Measurements from ENCODE around the gene MAP1B.

MAP1B gene

DNA sequence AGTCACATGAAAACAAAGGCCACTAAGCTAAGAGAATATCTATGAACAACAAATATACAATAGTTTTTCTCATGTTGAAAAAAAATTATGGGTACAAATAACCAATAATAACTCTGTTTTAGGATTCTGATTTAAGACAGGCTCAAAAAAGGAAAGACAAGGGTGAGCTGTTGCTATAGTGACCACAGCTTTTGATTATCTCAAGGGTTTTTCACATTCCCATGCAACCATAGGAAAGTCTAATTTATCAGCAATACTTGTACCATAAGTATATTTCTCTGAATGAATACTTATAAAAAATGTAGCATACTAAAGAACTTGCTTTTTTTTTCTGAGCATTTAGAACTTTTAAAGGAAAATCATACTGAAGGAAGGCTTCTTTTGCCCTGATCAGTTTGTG, 144.7 kb downstream of the MAP1B start:
- no peak overlapping the region for H3K27ac ChIP-seq
- TF ChIP-seq, protein P1, sequence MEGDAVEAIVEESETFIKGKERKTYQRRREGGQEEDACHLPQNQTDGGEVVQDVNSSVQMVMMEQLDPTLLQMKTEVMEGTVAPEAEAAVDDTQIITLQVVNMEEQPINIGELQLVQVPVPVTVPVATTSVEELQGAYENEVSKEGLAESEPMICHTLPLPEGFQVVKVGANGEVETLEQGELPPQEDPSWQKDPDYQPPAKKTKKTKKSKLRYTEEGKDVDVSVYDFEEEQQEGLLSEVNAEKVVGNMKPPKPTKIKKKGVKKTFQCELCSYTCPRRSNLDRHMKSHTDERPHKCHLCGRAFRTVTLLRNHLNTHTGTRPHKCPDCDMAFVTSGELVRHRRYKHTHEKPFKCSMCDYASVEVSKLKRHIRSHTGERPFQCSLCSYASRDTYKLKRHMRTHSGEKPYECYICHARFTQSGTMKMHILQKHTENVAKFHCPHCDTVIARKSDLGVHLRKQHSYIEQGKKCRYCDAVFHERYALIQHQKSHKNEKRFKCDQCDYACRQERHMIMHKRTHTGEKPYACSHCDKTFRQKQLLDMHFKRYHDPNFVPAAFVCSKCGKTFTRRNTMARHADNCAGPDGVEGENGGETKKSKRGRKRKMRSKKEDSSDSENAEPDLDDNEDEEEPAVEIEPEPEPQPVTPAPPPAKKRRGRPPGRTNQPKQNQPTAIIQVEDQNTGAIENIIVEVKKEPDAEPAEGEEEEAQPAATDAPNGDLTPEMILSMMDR (conservative IDR thresholded peaks at IDR 0.05): no peak

DNA sequence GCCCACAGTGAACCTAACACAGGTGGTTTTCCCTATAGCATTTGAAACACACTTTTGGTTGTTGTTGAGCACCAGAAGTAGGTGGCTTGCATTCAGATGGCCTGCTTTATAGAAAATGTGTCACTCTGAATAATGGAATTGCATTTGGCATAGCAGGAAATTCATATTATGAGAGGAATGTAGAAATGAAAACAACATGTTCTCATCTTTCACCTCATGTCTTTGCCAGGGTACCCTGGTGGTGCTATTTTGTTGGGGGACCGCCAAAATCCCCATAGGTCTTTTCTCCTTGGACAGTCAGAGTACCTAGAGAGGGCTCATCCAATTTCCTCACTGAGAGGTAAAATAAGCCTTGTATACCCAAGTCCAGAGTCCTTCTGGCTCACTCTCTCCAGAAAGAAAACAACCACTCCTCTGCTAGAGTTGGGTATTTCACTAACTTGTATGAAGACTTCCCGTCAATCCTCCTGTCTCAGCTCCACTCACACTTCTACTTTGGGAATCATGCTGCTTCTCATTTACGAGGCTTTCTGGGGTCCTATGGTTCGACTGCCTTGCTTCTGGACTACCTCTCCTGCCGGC, 145.4 kb downstream of the MAP1B start:
- H3K27ac ChIP-seq: no peak overlapping the region
- TF ChIP-seq, protein P1 (conservative IDR thresholded peaks at IDR 0.05): no peak

DNA sequence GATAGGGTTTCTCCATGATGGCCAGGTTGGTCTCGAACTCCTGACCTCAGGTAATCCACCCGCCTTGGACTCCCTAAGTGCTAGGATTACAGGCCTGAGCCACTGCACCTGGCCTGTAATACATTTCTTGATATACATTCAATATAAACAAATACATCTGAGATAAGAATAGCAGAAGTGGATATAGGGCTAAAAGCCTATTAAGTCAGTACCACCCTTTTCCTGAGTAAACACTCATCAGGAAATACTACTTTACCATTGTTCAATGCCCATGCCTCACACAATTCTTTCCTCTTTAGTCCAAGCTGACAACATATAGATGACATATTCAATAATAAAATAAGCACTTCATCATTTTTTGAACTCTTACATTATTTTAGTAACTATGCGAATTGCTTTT, 148.0 kb downstream of the MAP1B start:
- no peak overlapping the region for H3K27ac ChIP-seq
- TF ChIP-seq, protein P1 (conservative IDR thresholded peaks at IDR 0.05): no peak

DNA sequence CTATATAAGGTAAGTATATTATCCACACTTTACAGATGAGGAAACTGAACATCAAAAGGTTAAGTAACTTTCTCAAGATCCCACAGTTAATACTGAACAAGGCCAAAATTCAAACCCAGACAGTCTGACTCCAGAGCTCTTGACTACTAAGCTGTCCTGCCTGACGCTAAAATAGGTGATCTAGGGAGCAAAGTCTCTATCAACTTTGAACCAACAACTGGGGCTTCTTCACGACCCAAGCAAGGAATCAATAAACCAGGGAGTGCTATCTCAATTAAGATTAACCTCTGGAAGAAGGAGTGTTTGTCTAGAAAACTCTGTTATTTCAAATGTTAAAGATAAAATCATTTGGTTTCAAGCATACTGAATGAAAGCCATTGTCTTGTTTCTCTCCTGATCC, 148.4 kb downstream of the MAP1B start:
- TF ChIP-seq, protein P1 (conservative IDR thresholded peaks at IDR 0.05): no peak
- no peak overlapping the region for H3K27ac ChIP-seq

DNA sequence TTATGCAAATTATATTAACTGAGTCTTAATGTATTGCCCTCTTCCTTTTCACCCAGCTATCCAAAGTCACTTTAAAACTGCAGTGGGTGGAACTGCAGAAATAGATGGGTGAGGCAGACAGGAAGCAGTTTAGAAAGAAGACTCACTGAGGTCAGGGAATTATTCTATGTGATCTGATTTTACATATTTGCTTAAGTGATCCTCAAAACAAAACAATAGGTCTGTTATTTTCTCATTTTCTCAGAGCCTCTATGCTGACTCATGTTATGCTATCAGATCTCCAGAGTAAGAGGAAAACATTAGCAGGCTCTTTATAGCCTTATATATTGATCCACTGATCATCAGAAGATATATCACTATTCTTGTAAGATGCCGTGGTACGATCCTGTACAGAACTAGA, 149.3 kb downstream of the MAP1B start:
- TF ChIP-seq, protein P1 (conservative IDR thresholded peaks at IDR 0.05): no peak
- H3K27ac ChIP-seq: no peak overlapping the region

All from VCaP (cell line).